Activated CD4-positive, alpha-beta T cell treated with anti-CD3 and anti-CD28 coated beads for 24 hours (primary cell): ENCODE results near the gene SLC38A5.

Experiments used
- DNase-seq, 2 donors: peaks; one replicate each; pipeline ENCODE4 v3.0.0-alpha.2; 2020; ENCODE audit warnings: low read depth in 2 of 2

SLC38A5 gene

GRCh38 chrX:48491809-48492208, 21.7 kb upstream of the SLC38A5 start:
- DNase-seq: no peak

GRCh38 chrX:48490661-48491060, 20.6 kb upstream of the SLC38A5 start:
- no peak for DNase-seq

GRCh38 chrX:48489892-48490291, 19.8 kb upstream of the SLC38A5 start:
- no peak for DNase-seq

- no peak for DNase-seq
Observed at GRCh38 chrX:48489296-48489695, 19.2 kb upstream of the SLC38A5 start.

GRCh38 chrX:48488034-48488433, 18.0 kb upstream of the SLC38A5 start:
- no peak for DNase-seq

- no peak for DNase-seq
Observed at GRCh38 chrX:48487362-48487798, 17.3 kb upstream of the SLC38A5 start.

GRCh38 chrX:48482526-48482925, 12.5 kb upstream of the SLC38A5 start:
- no peak for DNase-seq

GRCh38 chrX:48480583-48480982, 10.5 kb upstream of the SLC38A5 start:
- no peak for DNase-seq

- DNase-seq: no peak
Observed at GRCh38 chrX:48480142-48480541, 10.1 kb upstream of the SLC38A5 start.

- DNase-seq: no peak
Observed at GRCh38 chrX:48478806-48479205, 8.7 kb upstream of the SLC38A5 start.

- DNase-seq: no peak
Observed at GRCh38 chrX:48477960-48478755, 8.1 kb upstream of the SLC38A5 start.

GRCh38 chrX:48476919-48477318, 6.9 kb upstream of the SLC38A5 start:
- no peak for DNase-seq

GRCh38 chrX:48475774-48476577, 5.9 kb upstream of the SLC38A5 start, which contains the start of gene FTSJ1:
Gene FTSJ1, plus strand, starts transcription at chrX:48476199. Its CDS starts 1,849 bp downstream, at chrX:48478048.
- DNase-seq: peak; percentile 70 to 73

- DNase-seq: no peak
Observed at GRCh38 chrX:48475296-48475695, 5.2 kb upstream of the SLC38A5 start.

GRCh38 chrX:48474581-48474980, 4.5 kb upstream of the SLC38A5 start:
- no peak for DNase-seq

GRCh38 chrX:48474127-48474526, 4.1 kb upstream of the SLC38A5 start:
- DNase-seq: no peak

- no peak for DNase-seq
Observed at GRCh38 chrX:48473704-48473990, 3.6 kb upstream of the SLC38A5 start.

GRCh38 chrX:48472851-48473703, 3.0 kb upstream of the SLC38A5 start:
- DNase-seq: no peak

- no peak for DNase-seq
Observed at GRCh38 chrX:48472225-48472624, 2.2 kb upstream of the SLC38A5 start.

- no peak for DNase-seq
Observed at GRCh38 chrX:48471504-48471903, 1.4 kb upstream of the SLC38A5 start.

GRCh38 chrX:48470833-48471118, 716 bp upstream of the SLC38A5 start:
- no peak for DNase-seq
